Caco-2 (cell line): ENCODE data around the gene PAPPA2. TPM values are rescaled to one million over a fixed set of nuclear protein-coding genes. Genes with fewer than 3 reads are reported as not detected.

Source experiments
- BruUV-seq: library from RNA; stranded (reverse); fragments of 400-500 nt; replicated peaks from 2 replicates; lab custom pipeline; 2021; lab: Mats Ljungman, UMichigan
- CTCF ChIA-PET: fragments of 300-600 bp; sonication (Branson Sonifier 250); formaldehyde crosslinking; loops from one replicate; lab custom pipeline; 2022; ENCODE audit warnings: antibody characterized with exemption; lab: Charles Lee
- POLR2A ChIA-PET: fragments of 300-600 bp; sonication (Branson Sonifier 250); formaldehyde crosslinking; loops from one replicate; lab custom pipeline; 2022; ENCODE audit warnings: antibody characterized with exemption; lab: Charles Lee
- DNase-seq, 2 experiments: peaks; one replicate each; pipeline versions ENCODE4 v3.0.0 to v3.0.0-alpha.2; 2020 to 2022
- H3K27me3 ChIP-seq: replicated peaks from 2 replicates; pipeline ENCODE4 v1.6.0; 2011; ENCODE audit warnings: low read length; ENCODE audit not compliant: control insufficient read depth, insufficient read depth
- H3K36me3 ChIP-seq: 2 replicates; pipeline ENCODE4 v1.5.1; 2011; ENCODE audit warnings: low read length; ENCODE audit not compliant: control insufficient read depth, insufficient read depth
- H3K4me1 ChIP-seq: fragments of 250-450 bp; sonication (Bioruptor Pico); 2 replicates; pipeline ENCODE4 v1.5.1; 2020; ENCODE audit warnings: mild to moderate bottlenecking
- H3K4me3 ChIP-seq: 2 replicates; pipeline ENCODE4 v1.5.1; 2011; ENCODE audit warnings: low read depth, mild to moderate bottlenecking, control low read depth, low read length
- H3K9me3 ChIP-seq: fragments of 250-450 bp; sonication (Bioruptor Pico); 2 replicates; pipeline ENCODE4 v1.5.1; 2020; ENCODE audit warnings: mild to moderate bottlenecking, moderate library complexity
- H3K27ac Mint-ChIP-seq: one replicate; pipeline ENCODE4 v1.8.0; 2022; ENCODE audit warnings: mixed read lengths; ENCODE audit not compliant: unreplicated experiment
- H3K27me3 Mint-ChIP-seq: one replicate; pipeline ENCODE4 v1.8.0; 2022; ENCODE audit warnings: mixed read lengths; ENCODE audit not compliant: insufficient read depth, unreplicated experiment
- H3K36me3 Mint-ChIP-seq: one replicate; pipeline ENCODE4 v1.8.0; 2022; ENCODE audit warnings: mild to moderate bottlenecking, mixed read lengths; ENCODE audit not compliant: insufficient read depth, unreplicated experiment
- H3K4me1 Mint-ChIP-seq: one replicate; pipeline ENCODE4 v1.8.0; 2022; ENCODE audit warnings: low read depth, mixed read lengths; ENCODE audit not compliant: unreplicated experiment
- H3K4me3 Mint-ChIP-seq: one replicate; pipeline ENCODE4 v1.8.0; 2022; ENCODE audit warnings: mild to moderate bottlenecking, moderate library complexity, mixed read lengths; ENCODE audit not compliant: unreplicated experiment
- H3K9me3 Mint-ChIP-seq: one replicate; pipeline ENCODE4 v1.8.0; 2022; ENCODE audit warnings: mixed read lengths; ENCODE audit not compliant: unreplicated experiment
- CTCF ChIP-seq, 2 experiments: fragments of 200-600 bp in 1 of 2; IDR thresholded peaks; 1 replicate in 1 of 2; 2 replicates in 1 of 2; pipeline versions ENCODE4 v1.5.1 to v1.8.0; 2011 to 2022; ENCODE audit warnings: antibody characterized with exemption in 1 of 2, control low read depth in 1 of 2, inconsistent platforms in 1 of 2, low read depth in 1 of 2, low read length in 1 of 2, mild to moderate bottlenecking in 1 of 2, moderate library complexity in 1 of 2; ENCODE audit not compliant: insufficient read depth in 1 of 2, severe bottlenecking in 1 of 2, unreplicated experiment in 1 of 2
- intact Hi-C: fragments of 100-400 bp; cut with micrococcal nuclease; formaldehyde crosslinking; loops from one replicate; pipeline ENCODE4 v1.10.0; 2022; ENCODE audit not compliant: unreplicated experiment
- total RNA-seq: library from RNA; stranded (reverse); gene quantifications from 2 replicates; pipeline ENCODE4 v1.2.3, GENCODE V29; 2022

Gene PAPPA2
- total RNA-seq, 1 experiment from 2014 or later, result 0.18 TPM

GRCh38 chr1:176829261-176829660 lies 366.3 kb downstream of the PAPPA2 start:
- POLR2A ChIA-PET, result no interaction called here

GRCh38 chr1:176831150-176831549 lies 368.2 kb downstream of the PAPPA2 start:
- intact Hi-C loops, result no loop called here
- H3K4me1 ChIP-seq, result no peaks in the 10 kb centered on the region
- H3K36me3 ChIP-seq, result no peaks in the 10 kb centered on the region
- no peak overlapping the region for H3K27ac Mint-ChIP-seq
- no peaks in the 10 kb centered on the region for H3K9me3 Mint-ChIP-seq
- H3K27me3 Mint-ChIP-seq, result peaks cover 8% of the 10 kb centered on the region
- H3K9me3 ChIP-seq, result no peaks in the 10 kb centered on the region
- no peak overlapping the region for H3K4me3 ChIP-seq
- H3K36me3 Mint-ChIP-seq, result no peaks in the 10 kb centered on the region
- no peak for TF ChIP-seq CTCF (IDR thresholded peaks at IDR 0.05; ENCODE audit: insufficient read depth in 1 of 2, low read depth in 1 of 2, low read length in 1 of 2, severe bottlenecking in 1 of 2, unreplicated experiment in 1 of 2)
- DNase-seq, result no peak
- no peaks in the 10 kb centered on the region for H3K4me1 Mint-ChIP-seq
- ChIA-PET CTCF (no interaction called here), POLR2A (no interaction called here)
- H3K27me3 ChIP-seq, result no peaks in the 10 kb centered on the region
- BruUV-seq, result no TSS peak
- H3K4me3 Mint-ChIP-seq, result no peak overlapping the region

More at GRCh38 chr1:176829261-176829660, 366.3 kb downstream of the PAPPA2 start:
- H3K4me1 Mint-ChIP-seq, result no peaks in the 10 kb centered on the region
- Histone ChIP-seq H3K36me3 (no peaks in the 10 kb centered on the region), H3K4me1 (no peaks in the 10 kb centered on the region), H3K4me3 (no peak overlapping the region), H3K27me3 (no peaks in the 10 kb centered on the region), H3K9me3 (no peaks in the 10 kb centered on the region)
- BruUV-seq, result no TSS peak
- no peak for DNase-seq
- no peak for TF ChIP-seq CTCF (IDR thresholded peaks at IDR 0.05; ENCODE audit: insufficient read depth in 1 of 2, low read depth in 1 of 2, low read length in 1 of 2, severe bottlenecking in 1 of 2, unreplicated experiment in 1 of 2)
- H3K4me3 Mint-ChIP-seq, result no peak overlapping the region
- H3K27ac Mint-ChIP-seq, result no peak overlapping the region
- CTCF ChIA-PET, result no interaction called here
- peaks cover 10% of the 10 kb centered on the region for H3K27me3 Mint-ChIP-seq
- no peaks in the 10 kb centered on the region for H3K36me3 Mint-ChIP-seq
- no peaks in the 10 kb centered on the region for H3K9me3 Mint-ChIP-seq
- intact Hi-C loops, result no loop called here

- no peak for DNase-seq
- Histone ChIP-seq H3K36me3 (no peaks in the 10 kb centered on the region), H3K4me3 (no peak overlapping the region), H3K27me3 (no peaks in the 10 kb centered on the region), H3K9me3 (no peaks in the 10 kb centered on the region), H3K4me1 (no peaks in the 10 kb centered on the region)
- ChIA-PET CTCF (no interaction called here), POLR2A (no interaction called here)
- no TSS peak for BruUV-seq
- intact Hi-C loops, result no loop called here
- H3K36me3 Mint-ChIP-seq, result no peaks in the 10 kb centered on the region
- no peak overlapping the region for H3K27ac Mint-ChIP-seq
- H3K4me3 Mint-ChIP-seq, result no peak overlapping the region
- H3K27me3 Mint-ChIP-seq, result peaks cover 13% of the 10 kb centered on the region
- TF ChIP-seq CTCF (IDR thresholded peaks at IDR 0.05; ENCODE audit: insufficient read depth in 1 of 2, low read depth in 1 of 2, low read length in 1 of 2, severe bottlenecking in 1 of 2, unreplicated experiment in 1 of 2), result no peak
- no peaks in the 10 kb centered on the region for H3K9me3 Mint-ChIP-seq
- H3K4me1 Mint-ChIP-seq, result no peaks in the 10 kb centered on the region
These were observed 374.7 kb downstream of the PAPPA2 start for GRCh38 chr1:176837708-176838107.
